Measurements from ENCODE around the gene LPP.

DNA sequence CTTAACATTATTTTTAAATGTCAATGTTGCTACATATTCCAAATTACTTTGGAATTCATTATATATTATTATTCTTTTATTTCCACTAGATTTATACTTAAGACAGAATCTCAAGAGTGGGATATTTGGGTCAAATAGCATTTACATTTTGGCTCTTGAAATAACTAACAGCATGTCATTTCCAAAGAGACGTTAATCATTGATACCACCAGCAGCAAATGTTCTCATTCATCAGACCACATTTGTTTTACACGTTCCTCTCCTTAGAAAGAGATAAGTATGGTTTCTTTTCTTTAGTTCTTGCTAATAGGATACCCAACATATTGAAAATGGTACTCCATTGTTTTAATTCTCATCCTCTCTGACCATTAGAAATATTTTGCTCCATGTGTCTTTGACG, 229.8 kb downstream of the LPP start:
- no peak for TF ChIP-seq JUN (IDR thresholded peaks at IDR 0.05; ENCODE audit: borderline replicate concordance, low read depth, low read length)
- TF ChIP-seq JUN (CRISPR knock-in tag; IDR thresholded peaks at IDR 0.05; ENCODE audit: borderline replicate concordance) = no peak
- TF ChIP-seq NR3C1 (CRISPR knock-in tag; IDR thresholded peaks at IDR 0.05) = no peak
- TF ChIP-seq, protein P1, sequence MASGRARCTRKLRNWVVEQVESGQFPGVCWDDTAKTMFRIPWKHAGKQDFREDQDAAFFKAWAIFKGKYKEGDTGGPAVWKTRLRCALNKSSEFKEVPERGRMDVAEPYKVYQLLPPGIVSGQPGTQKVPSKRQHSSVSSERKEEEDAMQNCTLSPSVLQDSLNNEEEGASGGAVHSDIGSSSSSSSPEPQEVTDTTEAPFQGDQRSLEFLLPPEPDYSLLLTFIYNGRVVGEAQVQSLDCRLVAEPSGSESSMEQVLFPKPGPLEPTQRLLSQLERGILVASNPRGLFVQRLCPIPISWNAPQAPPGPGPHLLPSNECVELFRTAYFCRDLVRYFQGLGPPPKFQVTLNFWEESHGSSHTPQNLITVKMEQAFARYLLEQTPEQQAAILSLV (tag; IDR thresholded peaks at IDR 0.05) = no peak
- no peak for TF ChIP-seq GTF2F1 (IDR thresholded peaks at IDR 0.05; ENCODE audit: low read depth, low read length)
- no peak for TF ChIP-seq POLR2AphosphoS5 (IDR thresholded peaks at IDR 0.05; ENCODE audit: control insufficient read depth, insufficient read depth, low read depth, low read length)
- no peak for TF ChIP-seq CEBPB (tag; IDR thresholded peaks at IDR 0.05)
- TF ChIP-seq, protein P2, sequence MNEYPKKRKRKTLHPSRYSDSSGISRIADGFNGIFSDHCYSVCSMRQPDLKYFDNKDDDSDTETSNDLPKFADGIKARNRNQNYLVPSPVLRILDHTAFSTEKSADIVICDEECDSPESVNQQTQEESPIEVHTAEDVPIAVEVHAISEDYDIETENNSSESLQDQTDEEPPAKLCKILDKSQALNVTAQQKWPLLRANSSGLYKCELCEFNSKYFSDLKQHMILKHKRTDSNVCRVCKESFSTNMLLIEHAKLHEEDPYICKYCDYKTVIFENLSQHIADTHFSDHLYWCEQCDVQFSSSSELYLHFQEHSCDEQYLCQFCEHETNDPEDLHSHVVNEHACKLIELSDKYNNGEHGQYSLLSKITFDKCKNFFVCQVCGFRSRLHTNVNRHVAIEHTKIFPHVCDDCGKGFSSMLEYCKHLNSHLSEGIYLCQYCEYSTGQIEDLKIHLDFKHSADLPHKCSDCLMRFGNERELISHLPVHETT (CRISPR knock-in tag; conservative IDR thresholded peaks at IDR 0.05 in 1 of 2, IDR thresholded peaks at IDR 0.05 in 1 of 2) = no peak
- TF ChIP-seq ZNF780A (CRISPR knock-in tag; IDR thresholded peaks at IDR 0.05) = no peak

Measured in K562 (cell line).